GM18858 (cell line): ENCODE data around the gene ZFP64.
"Not testable (repeated sequence)": the region's sequence is repeated elsewhere in the genome, so short reads cannot be mapped to it uniquely, and the experiment has no call there.

ENCODE experiments used
- ATAC-seq: cut with Tn5 transposase; IDR thresholded peaks from one replicate; pipeline ENCODE4 v1.9.1; 2021; ENCODE audit not compliant: unreplicated experiment

The ZFP64 gene

GRCh38 chr20:52204136-52204535, 12.6 kb upstream of the ZFP64 start:
- ATAC-seq = no peak

- no peak for ATAC-seq
These were observed 9.8 kb upstream of the ZFP64 start for GRCh38 chr20:52201395-52201794.

GRCh38 chr20:52200870-52201269, 9.3 kb upstream of the ZFP64 start:
- no peak for ATAC-seq

- ATAC-seq = no peak
These were observed 5.3 kb upstream of the ZFP64 start for GRCh38 chr20:52196845-52197244.

- ATAC-seq = no peak
These were observed 2.4 kb upstream of the ZFP64 start for GRCh38 chr20:52193886-52194545.

GRCh38 chr20:52193133-52193532, 1.6 kb upstream of the ZFP64 start:
- no peak for ATAC-seq

- not testable (repeated sequence) for ATAC-seq
These were observed 1.1 kb upstream of the ZFP64 start for GRCh38 chr20:52192719-52193007.

GRCh38 chr20:52191916-52192718, 538 bp upstream of the ZFP64 start:
- ATAC-seq = peak; percentile 26

- ATAC-seq = no peak
These were observed 995 bp downstream of the ZFP64 start for GRCh38 chr20:52190437-52191131.

GRCh38 chr20:52181766-52182165, 9.8 kb downstream of the ZFP64 start:
- ATAC-seq = no peak

- ATAC-seq = no peak
These were observed 11.3 kb downstream of the ZFP64 start for GRCh38 chr20:52180180-52180840.

- ATAC-seq = peak; percentile 86
These were observed 12.0 kb downstream of the ZFP64 start for GRCh38 chr20:52179331-52180179.

- no peak for ATAC-seq
These were observed 12.9 kb downstream of the ZFP64 start for GRCh38 chr20:52178691-52179090.

- no peak for ATAC-seq
These were observed 15.7 kb downstream of the ZFP64 start for GRCh38 chr20:52175840-52176239.

GRCh38 chr20:52172392-52173047, 19.1 kb downstream of the ZFP64 start:
- ATAC-seq = peak; percentile 66

- no peak for ATAC-seq
These were observed 20.6 kb downstream of the ZFP64 start for GRCh38 chr20:52171025-52171424.

GRCh38 chr20:52168116-52168515, 23.5 kb downstream of the ZFP64 start:
- no peak for ATAC-seq

GRCh38 chr20:52167232-52167840, 24.2 kb downstream of the ZFP64 start:
- no peak for ATAC-seq

- no peak for ATAC-seq
These were observed 25.4 kb downstream of the ZFP64 start for GRCh38 chr20:52166150-52166549.
